ENCODE measurements around the gene CFAP54. TPM values are rescaled to one million over a fixed set of nuclear protein-coding genes. Genes with fewer than 3 reads are reported as not detected.
A peak's percentile ranks its signal among the peaks of the same experiment; 100 is the strongest.
"Not testable (repeated sequence)": the region's sequence is repeated elsewhere in the genome, so short reads cannot be mapped to it uniquely, and the experiment has no call there.

The CFAP54 gene
- total RNA-seq, 4 donors from 2014 or later, result 3.0 to 5.4 (median 4.1) TPM

DNA sequence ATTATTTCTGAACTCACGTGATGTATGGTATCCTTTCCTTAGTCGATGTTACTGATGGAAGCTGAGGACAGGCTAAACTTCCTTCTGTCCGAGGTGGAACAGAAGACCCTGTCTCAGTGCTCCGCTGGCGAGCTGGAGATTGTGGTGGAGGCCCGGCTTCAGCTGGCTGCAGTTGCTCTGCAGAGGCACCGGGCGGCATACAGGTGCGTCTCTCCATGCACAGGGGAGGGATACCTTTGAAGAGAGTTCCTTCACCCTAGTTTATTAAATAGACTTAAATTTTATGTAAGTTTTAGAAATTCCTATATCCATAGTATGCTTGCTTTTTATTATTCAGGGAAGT lies 231.0 kb downstream of the CFAP54 start:
- Histone ChIP-seq H3K36me3 (no peaks in the 10 kb centered on the region), H3K9me3 (no peaks in the 10 kb centered on the region), H3K27ac (no peak overlapping the region), H3K4me3 (replicated peaks in 1 of 3) (peak overlapping the region in 1 of 3 donors; percentile 11), H3K27me3 (no peaks in the 10 kb centered on the region), H3K4me1 (no peaks in the 10 kb centered on the region)
- 72 to 77% methylated on average over 9 of the region's 9 CpGs for WGBS, 2 donors
- TF ChIP-seq, protein P1, sequence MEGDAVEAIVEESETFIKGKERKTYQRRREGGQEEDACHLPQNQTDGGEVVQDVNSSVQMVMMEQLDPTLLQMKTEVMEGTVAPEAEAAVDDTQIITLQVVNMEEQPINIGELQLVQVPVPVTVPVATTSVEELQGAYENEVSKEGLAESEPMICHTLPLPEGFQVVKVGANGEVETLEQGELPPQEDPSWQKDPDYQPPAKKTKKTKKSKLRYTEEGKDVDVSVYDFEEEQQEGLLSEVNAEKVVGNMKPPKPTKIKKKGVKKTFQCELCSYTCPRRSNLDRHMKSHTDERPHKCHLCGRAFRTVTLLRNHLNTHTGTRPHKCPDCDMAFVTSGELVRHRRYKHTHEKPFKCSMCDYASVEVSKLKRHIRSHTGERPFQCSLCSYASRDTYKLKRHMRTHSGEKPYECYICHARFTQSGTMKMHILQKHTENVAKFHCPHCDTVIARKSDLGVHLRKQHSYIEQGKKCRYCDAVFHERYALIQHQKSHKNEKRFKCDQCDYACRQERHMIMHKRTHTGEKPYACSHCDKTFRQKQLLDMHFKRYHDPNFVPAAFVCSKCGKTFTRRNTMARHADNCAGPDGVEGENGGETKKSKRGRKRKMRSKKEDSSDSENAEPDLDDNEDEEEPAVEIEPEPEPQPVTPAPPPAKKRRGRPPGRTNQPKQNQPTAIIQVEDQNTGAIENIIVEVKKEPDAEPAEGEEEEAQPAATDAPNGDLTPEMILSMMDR (IDR thresholded peaks at IDR 0.05), result no peak
- intact Hi-C loops (cut with DNase I), result no loop called here
- no peak for DNase-seq

DNA sequence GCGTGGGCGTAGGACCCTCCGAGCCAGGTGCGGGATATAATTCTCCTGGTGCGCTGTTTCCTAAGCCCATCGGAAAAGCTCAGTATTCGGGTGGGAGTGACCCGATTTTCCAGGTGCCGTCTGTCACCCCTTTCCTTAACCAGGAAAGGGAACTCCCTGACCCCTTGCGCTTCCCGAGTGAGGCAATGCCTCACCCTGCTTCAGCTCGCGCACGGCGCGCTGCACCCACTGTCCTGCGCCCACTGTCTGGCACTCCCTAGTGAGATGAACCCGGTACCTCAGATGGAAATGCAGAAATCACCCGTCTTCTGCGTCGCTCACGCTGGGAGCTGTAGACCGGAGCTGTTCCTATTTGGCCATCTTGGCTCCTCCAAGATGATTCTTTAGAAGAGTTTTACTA lies 240.1 kb downstream of the CFAP54 start:
- H3K4me1 ChIP-seq; H3K27ac ChIP-seq; H3K36me3 ChIP-seq; H3K9me3 ChIP-seq; H3K27me3 ChIP-seq; H3K4me3 ChIP-seq (replicated peaks in 1 of 3); intact Hi-C loops (cut with DNase I); DNase-seq: not testable (repeated sequence)
- WGBS, 2 donors, result 91 to 99% methylated on average over 20 to 22 of the region's 23 CpGs

DNA sequence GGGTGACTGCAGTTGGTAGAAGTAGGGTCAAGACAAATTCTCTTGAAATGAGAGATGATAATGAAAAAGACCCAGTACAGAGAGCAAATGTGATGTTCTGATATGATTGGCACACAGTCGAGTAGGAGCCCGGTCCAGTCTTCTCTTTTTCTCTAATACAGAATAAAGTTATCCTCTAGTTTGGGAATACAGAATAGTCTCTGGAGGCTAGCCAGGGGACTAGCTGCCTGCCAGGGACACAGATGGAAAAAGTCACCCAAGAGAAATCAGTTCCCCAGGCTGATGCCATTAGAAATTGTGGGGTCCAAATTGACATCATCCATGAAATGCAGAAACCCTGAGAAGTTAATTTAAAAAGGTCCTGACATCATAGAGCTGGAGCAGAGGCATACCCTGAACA lies 240.5 kb downstream of the CFAP54 start:
- intact Hi-C loops (cut with DNase I), result no loop called here

DNA sequence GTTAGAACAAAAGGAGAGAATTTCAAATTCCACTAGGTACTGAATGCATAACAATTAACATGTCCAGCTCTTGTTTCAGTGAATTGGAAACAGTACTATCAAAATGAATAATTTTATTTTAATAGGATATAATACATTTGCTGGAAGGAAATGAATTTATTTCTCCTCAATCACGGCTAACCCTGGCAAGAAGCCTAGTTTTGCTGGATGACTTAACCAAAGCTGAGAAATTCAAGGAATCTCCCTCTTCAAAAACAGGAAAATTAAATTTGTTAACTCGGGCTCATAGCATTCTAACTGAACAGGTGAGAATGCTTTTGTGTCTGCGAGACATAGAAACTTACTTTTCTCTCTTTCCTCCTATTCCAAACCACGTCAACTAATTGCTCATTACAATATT lies 254.2 kb downstream of the CFAP54 start:
- peak overlapping the region in 1 of 3 donors; percentile 22 for H3K27ac ChIP-seq
- H3K9me3 ChIP-seq, result no peaks in the 10 kb centered on the region
- peak; percentile 40 to 59 for DNase-seq
- TF ChIP-seq POLR2A (IDR thresholded peaks at IDR 0.05), result no peak
- TF ChIP-seq, protein P1 (IDR thresholded peaks at IDR 0.05), result no peak
- no peaks in the 10 kb centered on the region for H3K4me1 ChIP-seq
- WGBS, 2 donors, result 22 to 27% methylated on average over 4 of the region's 4 CpGs
- no peak overlapping the region for H3K4me3 ChIP-seq (replicated peaks in 1 of 3)
- no peaks in the 10 kb centered on the region for H3K27me3 ChIP-seq
- intact Hi-C loops (cut with DNase I), result no loop called here
- H3K36me3 ChIP-seq, result no peaks in the 10 kb centered on the region

More for the DNA sequence above, 240.5 kb downstream of the CFAP54 start:
- no peaks in the 10 kb centered on the region for H3K9me3 ChIP-seq
- H3K36me3 ChIP-seq, result no peaks in the 10 kb centered on the region
- H3K27me3 ChIP-seq, result no peaks in the 10 kb centered on the region
- no peak overlapping the region for H3K4me3 ChIP-seq (replicated peaks in 1 of 3)
- H3K27ac ChIP-seq, result no peak overlapping the region
- WGBS, 2 donors, result 93 to 97% methylated on average over 2 of the region's 2 CpGs
- H3K4me1 ChIP-seq, result no peaks in the 10 kb centered on the region
- no peak for DNase-seq
- no peak for TF ChIP-seq POLR2A (IDR thresholded peaks at IDR 0.05)
- TF ChIP-seq, protein P1 (IDR thresholded peaks at IDR 0.05), result no peak

DNA sequence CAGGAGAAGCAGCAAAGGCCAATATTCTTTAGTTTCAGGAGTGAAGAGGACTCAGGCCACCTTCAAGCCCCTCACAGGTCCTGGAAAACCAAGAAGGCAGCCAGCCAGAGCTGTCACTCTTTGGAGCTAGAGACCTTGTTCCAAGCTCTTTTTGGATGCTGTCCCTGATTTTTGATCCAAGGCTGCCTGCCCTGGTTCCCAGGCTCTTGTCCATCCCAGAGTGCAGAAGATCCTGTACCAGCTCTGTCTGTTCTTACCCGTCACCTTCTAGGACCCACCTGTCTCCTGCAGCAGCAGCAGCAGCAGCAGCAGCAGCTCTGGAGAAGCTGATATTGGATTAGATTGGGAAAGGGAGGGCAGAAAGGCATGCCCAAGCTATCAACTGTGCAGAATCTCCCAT lies 260.6 kb downstream of the CFAP54 start:
- intact Hi-C loops (cut with DNase I), result no loop called here
- 85 to 93% methylated on average over 1 of the region's 1 CpG for WGBS, 2 donors
- TF ChIP-seq, protein P1 (IDR thresholded peaks at IDR 0.05), result no peak
- no peak for TF ChIP-seq POLR2A (IDR thresholded peaks at IDR 0.05)
- Histone ChIP-seq H3K27ac (no peak overlapping the region), H3K36me3 (no peaks in the 10 kb centered on the region), H3K4me3 (replicated peaks in 1 of 3) (no peak overlapping the region), H3K4me1 (no peaks in the 10 kb centered on the region), H3K9me3 (no peaks in the 10 kb centered on the region), H3K27me3 (no peaks in the 10 kb centered on the region)
- no peak for DNase-seq

DNA sequence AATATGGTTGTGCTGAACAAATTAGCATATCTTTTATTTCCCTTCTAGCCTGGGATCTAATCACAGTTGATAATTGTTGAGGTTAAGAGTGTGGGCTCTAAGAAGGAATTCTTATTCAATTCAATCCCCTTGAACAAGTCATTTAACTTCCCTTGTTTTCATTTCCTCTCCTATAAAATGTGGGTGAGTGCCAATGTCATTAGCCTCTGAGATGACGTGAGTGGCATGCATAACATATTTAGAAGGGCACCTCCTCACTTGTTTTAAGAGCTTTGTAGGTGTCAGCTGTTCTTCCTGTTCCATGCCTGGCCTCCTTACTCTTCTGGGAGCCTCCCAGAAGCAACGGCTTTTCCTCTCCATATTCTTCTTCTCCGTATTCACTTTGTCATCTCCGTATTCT lies 262.2 kb downstream of the CFAP54 start:
- no peaks in the 10 kb centered on the region for H3K36me3 ChIP-seq
- 59% methylated on average over 4 of the region's 4 CpGs for WGBS, 2 donors

More for the DNA sequence above, 262.2 kb downstream of the CFAP54 start:
- intact Hi-C loops (cut with DNase I), result no loop called here
- no peaks in the 10 kb centered on the region for H3K27me3 ChIP-seq
- H3K4me3 ChIP-seq (replicated peaks in 1 of 3), result no peak overlapping the region
- no peaks in the 10 kb centered on the region for H3K4me1 ChIP-seq
- DNase-seq, result no peak
- no peaks in the 10 kb centered on the region for H3K9me3 ChIP-seq
- no peak overlapping the region for H3K27ac ChIP-seq
- TF ChIP-seq, protein P1 (IDR thresholded peaks at IDR 0.05), result no peak
- TF ChIP-seq POLR2A (IDR thresholded peaks at IDR 0.05), result no peak

Measured in thyroid gland (tissue), 4 donors.